ENCODE measurements around the gene BCKDK. TPM values are rescaled to one million over a fixed set of nuclear protein-coding genes. Genes with fewer than 3 reads are reported as not detected.

The BCKDK gene
- total RNA-seq, 2 experiments from 2014 or later, result 39.0 to 40.4 TPM

DNA sequence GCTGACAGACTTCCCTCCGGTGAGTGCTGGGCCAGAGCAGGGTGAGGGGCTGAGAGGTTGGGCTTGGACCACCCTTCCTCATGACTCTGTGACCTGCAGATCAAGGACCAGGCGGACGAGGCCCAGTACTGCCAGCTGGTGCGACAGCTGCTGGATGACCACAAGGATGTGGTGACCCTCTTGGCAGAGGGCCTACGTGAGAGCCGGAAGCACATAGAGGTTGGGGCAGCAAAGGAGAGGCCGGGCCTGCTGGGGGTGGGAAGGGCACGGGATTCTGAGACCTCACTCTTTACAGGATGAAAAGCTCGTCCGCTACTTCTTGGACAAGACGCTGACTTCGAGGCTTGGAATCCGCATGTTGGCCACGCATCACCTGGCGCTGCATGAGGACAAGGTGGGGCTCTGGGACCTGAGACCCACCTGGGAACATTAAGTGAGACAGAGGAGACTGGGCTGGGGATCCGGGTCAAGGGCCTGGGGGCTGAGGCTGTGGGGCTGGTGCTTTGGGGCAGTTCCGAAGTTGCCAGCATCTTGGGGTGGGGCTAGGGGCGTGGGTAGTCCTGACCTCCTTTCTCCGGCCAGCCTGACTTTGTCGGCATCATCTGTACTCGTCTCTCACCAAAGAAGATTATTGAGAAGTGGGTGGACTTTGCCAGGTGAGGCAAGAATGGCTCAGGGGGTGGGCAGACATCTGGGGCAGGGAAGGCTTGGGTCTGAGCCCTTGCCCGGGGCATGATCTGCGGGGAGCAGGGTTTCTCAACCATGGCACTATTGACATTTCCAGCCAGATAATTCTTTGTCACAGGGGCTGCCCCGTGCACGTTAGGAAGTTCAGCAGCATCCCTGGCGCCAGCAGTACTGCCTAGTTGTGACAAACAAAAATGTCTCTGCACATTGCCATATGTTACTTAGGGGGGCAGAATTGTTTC, 2.2 kb downstream of the BCKDK start:
- no peak overlapping the region for H3K4me3 ChIP-seq (ENCODE audit: low read depth, low read length, poor library complexity, severe bottlenecking)

GRCh38 chr16:31111881-31112466, 3.8 kb downstream of the BCKDK start:
- Histone ChIP-seq H3K9me2 (ENCODE audit: insufficient read depth, low read length) (no peaks in the 10 kb centered on the region), H2AFZ (ENCODE audit: low read length) (no peak overlapping the region), H3K27ac (ENCODE audit: low read depth, low read length, poor library complexity, severe bottlenecking) (no peak overlapping the region), H3K9me3 (ENCODE audit: low read length) (no peaks in the 10 kb centered on the region), H3K79me2 (ENCODE audit: insufficient read depth, low read depth, low read length) (no peaks in the 10 kb centered on the region), H4K20me1 (ENCODE audit: insufficient read depth, low read length) (no peaks in the 10 kb centered on the region), H3K4me1 (ENCODE audit: insufficient read depth, low read length, poor library complexity, severe bottlenecking) (peaks cover 14% of the 10 kb centered on the region), H3K4me2 (ENCODE audit: low read length) (no peak overlapping the region), H3K36me3 (ENCODE audit: insufficient read depth, low read length) (peaks cover 33% of the 10 kb centered on the region), H3K4me3 (ENCODE audit: low read depth, low read length, poor library complexity, severe bottlenecking) (no peak overlapping the region)
- TF ChIP-seq EZH2phosphoT487 (IDR thresholded peaks at IDR 0.05; ENCODE audit: borderline replicate concordance, low read depth, low read length) (no peak), CTCF (conservative IDR thresholded peaks at IDR 0.05; ENCODE audit: low read length) (no peak)
- intact Hi-C loops (cut with micrococcal nuclease; ENCODE audit: unreplicated experiment), result loop anchor here (10.0 kb wide), 1 partner anchor 343 kb away; the partner anchor contains the start of gene ARMC5
- POLR2A ChIA-PET, result no interaction called here
- CTCF ChIA-PET (ENCODE audit: unreplicated experiment), result no interaction called here
- BruUV-seq (replicated peaks), result TSS peak; percentile 42
- DNase-seq (ENCODE audit: low spot score), result no peak

More for the DNA sequence above, 2.2 kb downstream of the BCKDK start:
- intact Hi-C loops (cut with micrococcal nuclease; ENCODE audit: unreplicated experiment), result loop anchor here (10.0 kb wide), 1 partner anchor 344 kb away; the partner anchor contains the start of gene ARMC5
- Histone ChIP-seq H3K4me1 (ENCODE audit: insufficient read depth, low read length, poor library complexity, severe bottlenecking) (peaks cover 18% of the 10 kb centered on the region), H3K27ac (ENCODE audit: low read depth, low read length, poor library complexity, severe bottlenecking) (no peak overlapping the region), H4K20me1 (ENCODE audit: insufficient read depth, low read length) (no peaks in the 10 kb centered on the region), H3K9me3 (ENCODE audit: low read length) (no peaks in the 10 kb centered on the region), H2AFZ (ENCODE audit: low read length) (no peak overlapping the region), H3K4me2 (ENCODE audit: low read length) (no peak overlapping the region), H3K36me3 (ENCODE audit: insufficient read depth, low read length) (peaks cover 33% of the 10 kb centered on the region), H3K9me2 (ENCODE audit: insufficient read depth, low read length) (no peaks in the 10 kb centered on the region), H3K79me2 (ENCODE audit: insufficient read depth, low read depth, low read length) (no peaks in the 10 kb centered on the region)
- BruUV-seq (replicated peaks), result no TSS peak
- ChIA-PET POLR2A (no interaction called here), CTCF (ENCODE audit: unreplicated experiment) (no interaction called here)
- DNase-seq (ENCODE audit: low spot score), result no peak
- TF ChIP-seq EZH2phosphoT487 (IDR thresholded peaks at IDR 0.05; ENCODE audit: borderline replicate concordance, low read depth, low read length), result no peak

GRCh38 chr16:31112711-31113110, 4.5 kb downstream of the BCKDK start:
- no peak overlapping the region for H3K4me3 ChIP-seq (ENCODE audit: low read depth, low read length, poor library complexity, severe bottlenecking)
- H3K9me2 ChIP-seq (ENCODE audit: insufficient read depth, low read length), result no peaks in the 10 kb centered on the region
- peaks cover 33% of the 10 kb centered on the region for H3K36me3 ChIP-seq (ENCODE audit: insufficient read depth, low read length)
- TF ChIP-seq EZH2phosphoT487 (IDR thresholded peaks at IDR 0.05; ENCODE audit: borderline replicate concordance, low read depth, low read length) (no peak), CTCF (conservative IDR thresholded peaks at IDR 0.05; ENCODE audit: low read length) (no peak)
- peaks cover 8% of the 10 kb centered on the region for H3K4me1 ChIP-seq (ENCODE audit: insufficient read depth, low read length, poor library complexity, severe bottlenecking)
- intact Hi-C loops (cut with micrococcal nuclease; ENCODE audit: unreplicated experiment), result loop anchor here (10.0 kb wide), 1 partner anchor 342 kb away; the partner anchor contains the start of gene ARMC5
- no peak overlapping the region for H3K27ac ChIP-seq (ENCODE audit: low read depth, low read length, poor library complexity, severe bottlenecking)
- no peaks in the 10 kb centered on the region for H3K79me2 ChIP-seq (ENCODE audit: insufficient read depth, low read depth, low read length)
- no peaks in the 10 kb centered on the region for H4K20me1 ChIP-seq (ENCODE audit: insufficient read depth, low read length)
- ChIA-PET POLR2A (no interaction called here), CTCF (ENCODE audit: unreplicated experiment) (no interaction called here)
- H3K9me3 ChIP-seq (ENCODE audit: low read length), result no peaks in the 10 kb centered on the region
- H2AFZ ChIP-seq (ENCODE audit: low read length), result no peak overlapping the region
- no TSS peak for BruUV-seq (replicated peaks)
- no peak for DNase-seq (ENCODE audit: low spot score)
- H3K4me2 ChIP-seq (ENCODE audit: low read length), result no peak overlapping the region
